OCI-LY7 (cell line): ENCODE results near the gene EVC. TPM values are rescaled to one million over a fixed set of nuclear protein-coding genes. Genes with fewer than 3 reads are reported as not detected.

ENCODE experiments used
- BruUV-seq: library from RNA; stranded (reverse); fragments of 400-500 nt; replicated peaks from 2 replicates; lab custom pipeline; 2021; lab: Mats Ljungman, UMichigan
- CTCF ChIA-PET: fragments of 300-600 bp; sonication (Branson Sonifier 250); formaldehyde crosslinking; loops from one replicate; lab custom pipeline; 2022; ENCODE audit warnings: antibody characterized with exemption; ENCODE audit not compliant: unreplicated experiment; lab: Charles Lee
- POLR2A ChIA-PET: fragments of 300-600 bp; sonication (Branson Sonifier 250); formaldehyde crosslinking; loops from one replicate; lab custom pipeline; 2022; ENCODE audit warnings: antibody characterized with exemption; lab: Charles Lee
- DNase-seq: peaks from one replicate; pipeline ENCODE4 v3.0.0-alpha.2; 2015; ENCODE audit warnings: low spot score
- H2AFZ ChIP-seq: fragments of 200-600 bp; sonication (generic), shearing (Covaris generic); 2 replicates; pipeline ENCODE4 v1.6.1; 2014; ENCODE audit warnings: mild to moderate bottlenecking, antibody characterized with exemption, low read length, moderate library complexity
- H3K27ac ChIP-seq: fragments of 200-600 bp; sonication (generic); 2 replicates; pipeline ENCODE4 v1.5.1; 2014; ENCODE audit warnings: mixed run types, low read depth, mild to moderate bottlenecking, moderate library complexity, low read length, inconsistent platforms; ENCODE audit not compliant: poor library complexity, severe bottlenecking
- H3K36me3 ChIP-seq: fragments of 200-600 bp; sonication (generic); 2 replicates; pipeline ENCODE4 v1.6.1; 2014; ENCODE audit warnings: mild to moderate bottlenecking, antibody characterized with exemption, low read length, moderate library complexity, mixed read lengths; ENCODE audit not compliant: insufficient read depth
- H3K4me1 ChIP-seq: fragments of 200-600 bp; sonication (generic); 2 replicates; pipeline ENCODE4 v1.5.1; 2014; ENCODE audit warnings: mild to moderate bottlenecking, low read length; ENCODE audit not compliant: insufficient read depth, poor library complexity, severe bottlenecking
- H3K4me2 ChIP-seq: fragments of 200-600 bp; sonication (generic); 2 replicates; pipeline ENCODE4 v1.6.1; 2014; ENCODE audit warnings: mild to moderate bottlenecking, low read length
- H3K4me3 ChIP-seq: fragments of 200-600 bp; sonication (generic); 2 replicates; pipeline ENCODE4 v1.5.1; 2014; ENCODE audit warnings: mild to moderate bottlenecking, low read depth, low read length; ENCODE audit not compliant: poor library complexity, severe bottlenecking
- H3K79me2 ChIP-seq: fragments of 200-600 bp; sonication (generic); 2 replicates; pipeline ENCODE4 v1.6.1; 2016; ENCODE audit warnings: low read depth, mild to moderate bottlenecking, low read length, moderate library complexity, mixed read lengths; ENCODE audit not compliant: insufficient read depth
- H3K9me2 ChIP-seq: fragments of 200-600 bp; sonication (generic); 2 replicates; pipeline ENCODE4 v1.6.1; 2016; ENCODE audit warnings: mild to moderate bottlenecking, low read length, mixed read lengths; ENCODE audit not compliant: insufficient read depth
- H3K9me3 ChIP-seq: fragments of 200-600 bp; sonication (generic); 2 replicates; pipeline ENCODE4 v1.6.1; 2014; ENCODE audit warnings: mild to moderate bottlenecking, mixed run types, low read length, mixed read lengths
- H4K20me1 ChIP-seq: fragments of 200-600 bp; sonication (generic); 2 replicates; pipeline ENCODE4 v1.6.1; 2014; ENCODE audit warnings: mild to moderate bottlenecking, antibody characterized with exemption, low read length, moderate library complexity, mixed read lengths; ENCODE audit not compliant: insufficient read depth
- CTCF ChIP-seq: fragments of 200-600 bp; sonication (generic); conservative IDR thresholded peaks from 2 replicates; pipeline ENCODE4 v1.5.1; 2014; ENCODE audit warnings: mild to moderate bottlenecking, antibody characterized with exemption, low read length, moderate library complexity, mixed read lengths
- EZH2phosphoT487 ChIP-seq: fragments of 200-600 bp; sonication (generic); IDR thresholded peaks from 2 replicates; pipeline ENCODE4 v1.6.1; 2018; ENCODE audit warnings: low read depth, borderline replicate concordance, mild to moderate bottlenecking, mixed run types, antibody characterized with exemption, low read length, moderate library complexity, mixed read lengths
- intact Hi-C: fragments of 100-400 bp; cut with micrococcal nuclease; formaldehyde crosslinking; loops from one replicate; pipeline ENCODE4 v1.10.0; 2022; ENCODE audit not compliant: unreplicated experiment
- total RNA-seq, 2 experiments: library from RNA; depleted of rRNA in 1 of 2; stranded (reverse); fragments of >200 nt in 1 of 2; shearing (Covaris generic) in 1 of 2; gene quantifications; 2 replicates each; pipeline ENCODE4 v1.2.3, GENCODE V29; 2014 to 2022

The EVC gene
- total RNA-seq, 2 experiments from 2014 or later = not detected

- H3K9me3 ChIP-seq = no peaks in the 10 kb centered on the region
- H3K4me3 ChIP-seq = no peak overlapping the region
- H2AFZ ChIP-seq = no peak overlapping the region
- no peaks in the 10 kb centered on the region for H4K20me1 ChIP-seq
- intact Hi-C loops = no loop called here
- H3K4me2 ChIP-seq = no peak overlapping the region
- ChIA-PET CTCF (no interaction called here), POLR2A (no interaction called here)
- DNase-seq = no peak
- no peaks in the 10 kb centered on the region for H3K79me2 ChIP-seq
- H3K36me3 ChIP-seq = no peaks in the 10 kb centered on the region
- TF ChIP-seq EZH2phosphoT487 (no peak), CTCF (no peak)
- no peaks in the 10 kb centered on the region for H3K9me2 ChIP-seq
- no peak overlapping the region for H3K27ac ChIP-seq
- BruUV-seq = no TSS peak
- no peaks in the 10 kb centered on the region for H3K4me1 ChIP-seq
Measured at GRCh38 chr4:5797866-5798265, 86.9 kb downstream of the EVC start.

- Histone ChIP-seq H2AFZ (no peak overlapping the region), H3K4me2 (no peak overlapping the region), H3K4me3 (no peak overlapping the region), H3K9me2 (no peaks in the 10 kb centered on the region), H3K27ac (no peak overlapping the region), H3K36me3 (no peaks in the 10 kb centered on the region), H3K4me1 (no peaks in the 10 kb centered on the region), H3K79me2 (no peaks in the 10 kb centered on the region), H3K9me3 (no peaks in the 10 kb centered on the region), H4K20me1 (no peaks in the 10 kb centered on the region)
- no TSS peak for BruUV-seq
- intact Hi-C loops = no loop called here
- POLR2A ChIA-PET = no interaction called here
- CTCF ChIA-PET = no interaction called here
- TF ChIP-seq EZH2phosphoT487 = no peak
- TF ChIP-seq CTCF = no peak
- no peak for DNase-seq
Measured at GRCh38 chr4:5798462-5798861, 87.5 kb downstream of the EVC start.

GRCh38 chr4:5798946-5799345, 87.9 kb downstream of the EVC start:
- Histone ChIP-seq H2AFZ (no peak overlapping the region), H3K36me3 (no peaks in the 10 kb centered on the region), H4K20me1 (no peaks in the 10 kb centered on the region), H3K4me1 (no peaks in the 10 kb centered on the region), H3K4me3 (no peak overlapping the region), H3K79me2 (no peaks in the 10 kb centered on the region), H3K27ac (no peak overlapping the region), H3K9me3 (no peaks in the 10 kb centered on the region), H3K9me2 (no peaks in the 10 kb centered on the region), H3K4me2 (no peak overlapping the region)
- ChIA-PET CTCF (no interaction called here), POLR2A (no interaction called here)
- no peak for DNase-seq
- BruUV-seq = no TSS peak
- no peak for TF ChIP-seq CTCF
- intact Hi-C loops = no loop called here
